ENCODE data around the gene MNAT1.
"Not testable (repeated sequence)": the region's sequence is repeated elsewhere in the genome, so short reads cannot be mapped to it uniquely, and the experiment has no call there.

The MNAT1 gene

DNA sequence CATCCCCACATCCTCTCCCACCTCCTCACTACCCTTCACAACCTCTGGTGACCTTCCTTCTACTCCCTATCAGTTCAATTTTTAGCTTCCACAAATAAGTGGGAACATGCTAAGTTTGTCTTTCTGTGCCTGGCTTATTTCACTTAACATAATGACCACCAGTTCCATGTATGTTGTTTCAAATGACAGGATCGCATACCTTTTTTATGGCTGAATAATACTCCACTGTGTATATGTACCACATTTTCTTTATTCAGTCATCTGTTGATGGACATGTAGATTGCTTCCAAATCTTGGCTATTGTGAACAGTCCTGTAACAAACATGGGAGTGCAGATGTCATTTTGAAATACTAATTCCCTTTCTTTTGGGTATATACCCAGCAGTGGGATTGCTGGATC lies 147.7 kb downstream of the MNAT1 start:
- no peak for DNase-seq (ENCODE audit: low spot score)

- DNase-seq (ENCODE audit: low spot score): no peak
These were observed 149.6 kb downstream of the MNAT1 start for GRCh38 chr14:60884134-60884533.

DNA sequence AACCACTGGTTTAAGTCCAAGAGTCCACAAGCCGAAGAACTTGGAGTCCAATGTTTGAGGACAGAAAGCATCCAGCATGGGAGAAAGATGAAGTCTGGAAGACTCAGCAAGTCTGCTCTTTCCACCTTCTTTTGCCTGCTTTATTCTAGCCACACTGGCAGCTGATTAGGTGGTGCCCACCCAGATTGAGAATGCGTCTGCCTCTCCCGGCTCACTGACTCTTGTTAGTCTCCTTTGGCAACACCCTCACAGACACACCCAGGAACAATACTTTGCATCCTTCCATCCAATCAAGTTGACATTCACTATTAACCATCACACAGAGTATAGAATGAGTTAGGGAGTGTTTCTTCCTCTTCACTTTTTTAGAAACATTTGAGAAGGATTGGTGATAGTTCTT lies 156.1 kb downstream of the MNAT1 start:
- DNase-seq (ENCODE audit: low spot score): not testable (repeated sequence)

- DNase-seq (ENCODE audit: low spot score): no peak
These were observed 159.3 kb downstream of the MNAT1 start for GRCh38 chr14:60893911-60894310.

DNA sequence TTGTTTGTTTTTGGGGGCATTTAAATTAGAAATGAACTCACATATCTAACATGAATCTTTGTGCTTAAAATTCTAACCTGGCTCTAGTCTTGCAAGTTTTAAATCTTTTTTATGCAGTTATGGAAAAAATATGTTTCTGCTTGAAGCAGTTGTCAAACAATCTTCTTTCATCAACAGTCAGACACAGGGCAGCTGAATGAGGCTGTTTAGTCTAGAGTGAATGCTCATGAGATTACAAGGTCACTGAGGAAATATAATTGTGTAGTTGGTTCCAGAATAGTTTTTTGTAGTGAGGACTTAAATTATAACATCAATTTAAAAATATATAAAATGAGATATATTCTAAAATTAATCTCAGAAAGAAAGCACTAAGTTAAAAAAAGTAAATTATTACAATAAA lies 169.8 kb downstream of the MNAT1 start:
- no peak for DNase-seq (ENCODE audit: low spot score)

DNA sequence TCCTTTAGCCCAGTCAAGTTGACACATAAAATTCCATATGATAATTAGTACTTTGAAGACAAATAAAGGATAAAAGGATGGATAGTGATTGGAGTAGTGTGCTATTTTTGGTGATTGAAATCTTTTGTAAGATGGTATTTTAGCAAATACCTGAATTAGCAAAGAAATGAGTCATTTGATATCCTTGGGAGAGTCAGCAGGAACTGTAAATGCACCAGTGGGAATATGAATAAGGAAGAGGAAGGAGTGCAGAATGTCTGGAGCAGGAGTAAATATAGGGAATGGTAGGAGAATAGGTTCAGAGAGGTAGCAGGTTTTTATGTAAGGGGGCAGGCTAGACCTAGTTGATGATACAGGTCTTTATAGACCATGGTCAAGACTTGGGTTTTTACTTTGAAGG lies 171.4 kb downstream of the MNAT1 start:
- DNase-seq (ENCODE audit: low spot score): no peak

DNA sequence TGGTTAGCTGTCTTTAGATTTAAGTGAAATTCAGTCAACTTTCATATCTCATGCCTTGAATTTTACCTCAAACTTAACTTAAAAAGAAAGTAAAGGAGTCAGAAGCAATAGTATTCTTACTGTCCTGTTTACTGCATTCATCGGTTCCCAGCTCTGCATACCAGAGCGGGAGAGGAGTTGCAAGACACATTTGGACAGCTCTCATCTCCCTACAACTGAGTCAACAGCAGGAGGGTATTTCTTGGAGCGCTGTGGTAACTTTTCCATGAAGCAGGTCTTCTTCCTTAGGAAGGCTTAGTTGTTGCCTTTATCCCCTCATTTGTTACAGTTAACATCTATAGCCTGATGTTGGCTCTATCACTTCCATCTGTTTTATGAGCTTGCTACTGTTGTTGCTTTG lies 181.2 kb downstream of the MNAT1 start:
- DNase-seq (ENCODE audit: low spot score): no peak

- no peak for DNase-seq (ENCODE audit: low spot score)
These were observed 187.5 kb downstream of the MNAT1 start for GRCh38 chr14:60922050-60922449.

GRCh38 chr14:60925286-60925685 lies 190.7 kb downstream of the MNAT1 start:
- no peak for DNase-seq (ENCODE audit: low spot score)

GRCh38 chr14:60926002-60926401 lies 191.4 kb downstream of the MNAT1 start:
- no peak for DNase-seq (ENCODE audit: low spot score)

DNA sequence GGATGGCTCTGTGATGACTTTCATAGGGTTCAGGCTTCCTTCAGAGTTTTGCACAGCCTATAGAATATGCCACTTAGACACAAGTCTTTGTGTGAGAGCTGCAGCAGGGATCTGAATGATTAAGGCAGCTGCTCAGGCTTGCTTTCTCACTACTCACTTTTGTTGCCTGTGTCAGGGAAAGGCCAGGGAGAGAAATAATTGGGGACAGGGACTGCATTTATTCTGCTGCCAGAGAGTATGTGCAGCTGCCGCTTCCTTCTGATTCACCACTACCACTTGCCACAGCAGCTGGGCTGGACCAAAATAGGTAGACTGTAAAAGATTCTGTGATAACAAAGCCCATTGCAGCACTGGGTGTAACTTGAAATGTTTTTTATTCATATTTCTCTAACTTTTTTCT lies 196.7 kb downstream of the MNAT1 start:
- DNase-seq (ENCODE audit: low spot score): no peak

DNA sequence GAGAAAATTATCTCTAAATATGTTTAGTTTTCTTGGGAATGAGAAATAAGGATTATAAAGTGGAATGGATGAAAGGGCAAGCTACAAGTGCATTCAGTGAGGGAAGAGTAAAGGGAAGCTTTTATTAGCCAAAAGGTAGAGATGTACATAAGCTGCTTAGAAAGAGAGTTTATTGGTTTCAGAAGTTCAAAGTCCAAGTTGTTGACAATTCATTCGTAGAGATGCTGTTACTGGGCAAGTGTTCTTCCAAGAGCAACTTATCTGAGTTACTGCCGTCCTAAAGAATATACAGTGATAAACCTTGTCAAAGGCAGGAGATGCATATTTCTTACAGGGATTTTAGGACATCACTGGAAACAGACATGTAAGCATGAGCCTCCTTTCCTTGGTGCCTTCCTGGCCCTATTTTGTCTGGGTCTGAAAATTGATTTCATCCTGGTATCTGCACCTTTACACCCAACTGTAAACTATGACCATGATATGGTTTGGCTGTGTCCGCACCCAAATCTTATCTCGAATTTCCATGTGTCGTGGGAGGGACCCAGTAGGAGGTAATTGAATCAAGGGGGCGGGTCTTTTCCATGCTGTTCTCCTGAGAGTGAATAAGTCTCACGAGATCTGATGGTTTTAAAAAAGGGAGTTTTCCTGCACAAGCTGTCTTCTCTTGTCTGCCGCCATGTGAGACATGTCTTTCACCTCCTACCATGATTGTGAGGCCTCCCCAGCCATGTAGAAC lies 199.5 kb downstream of the MNAT1 start:
- no peak for DNase-seq (ENCODE audit: low spot score)

- DNase-seq (ENCODE audit: low spot score): no peak
These were observed 200.8 kb downstream of the MNAT1 start for GRCh38 chr14:60935319-60935718.

- DNase-seq (ENCODE audit: low spot score): no peak
These were observed 209.1 kb downstream of the MNAT1 start for GRCh38 chr14:60943637-60944032.

GRCh38 chr14:60944204-60944603 lies 209.6 kb downstream of the MNAT1 start:
- DNase-seq (ENCODE audit: low spot score): no peak

DNA sequence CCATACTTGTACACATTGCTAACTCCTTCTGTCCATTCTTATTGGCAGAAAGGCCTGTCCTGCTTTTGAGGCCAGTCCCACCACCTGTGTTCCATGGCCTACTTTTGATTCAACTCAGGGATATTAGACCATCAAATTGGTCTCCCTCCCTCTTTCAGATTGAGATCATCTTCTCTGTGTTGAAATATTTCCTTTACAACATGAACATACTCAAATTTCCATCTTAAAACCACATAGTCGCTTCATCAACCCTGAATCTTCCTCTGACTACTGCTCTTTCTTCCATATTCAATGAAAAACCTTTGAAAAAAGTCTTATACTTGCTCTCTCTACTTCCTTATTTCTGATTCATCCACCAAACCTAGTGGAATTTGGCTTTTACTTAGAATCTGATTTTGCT lies 211.4 kb downstream of the MNAT1 start:
- DNase-seq (ENCODE audit: low spot score): no peak

GRCh38 chr14:60946773-60947172 lies 212.2 kb downstream of the MNAT1 start:
- no peak for DNase-seq (ENCODE audit: low spot score)

DNA sequence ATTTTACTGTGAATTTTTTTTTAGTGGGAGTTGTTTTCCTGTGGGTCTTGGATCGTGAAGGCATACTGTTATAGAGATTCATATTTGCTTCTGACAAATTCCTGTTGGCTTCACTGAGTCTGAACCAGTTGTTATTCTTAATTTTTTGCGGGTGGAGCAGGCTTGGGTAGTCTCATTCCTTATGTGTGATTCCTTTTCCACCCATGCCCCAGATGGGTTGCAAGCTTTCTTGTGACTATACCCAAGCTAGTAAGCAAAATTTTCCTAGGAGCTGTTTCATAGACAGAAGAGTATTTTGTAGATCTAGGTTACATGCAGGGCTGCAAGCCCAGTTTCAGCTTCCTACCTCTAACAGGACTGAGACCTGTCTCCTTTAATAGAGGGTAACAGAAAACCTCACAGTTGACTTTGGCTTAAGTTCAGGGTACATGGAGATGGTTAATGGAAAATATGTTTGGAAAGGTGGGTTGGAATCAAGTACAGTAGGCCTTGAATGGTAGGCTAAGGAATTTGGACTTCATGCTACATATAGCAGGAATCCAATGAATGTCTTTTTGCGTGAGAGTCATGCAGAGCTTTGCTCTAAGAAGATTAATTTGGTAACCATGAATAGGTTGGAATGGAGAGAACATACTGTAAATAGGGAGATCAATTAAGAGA lies 217.3 kb downstream of the MNAT1 start:
- no peak for DNase-seq (ENCODE audit: low spot score)

GRCh38 chr14:60956202-60956601 lies 221.6 kb downstream of the MNAT1 start:
- DNase-seq (ENCODE audit: low spot score): no peak

- no peak for DNase-seq (ENCODE audit: low spot score)
These were observed 222.1 kb downstream of the MNAT1 start for GRCh38 chr14:60956632-60957031.

DNA sequence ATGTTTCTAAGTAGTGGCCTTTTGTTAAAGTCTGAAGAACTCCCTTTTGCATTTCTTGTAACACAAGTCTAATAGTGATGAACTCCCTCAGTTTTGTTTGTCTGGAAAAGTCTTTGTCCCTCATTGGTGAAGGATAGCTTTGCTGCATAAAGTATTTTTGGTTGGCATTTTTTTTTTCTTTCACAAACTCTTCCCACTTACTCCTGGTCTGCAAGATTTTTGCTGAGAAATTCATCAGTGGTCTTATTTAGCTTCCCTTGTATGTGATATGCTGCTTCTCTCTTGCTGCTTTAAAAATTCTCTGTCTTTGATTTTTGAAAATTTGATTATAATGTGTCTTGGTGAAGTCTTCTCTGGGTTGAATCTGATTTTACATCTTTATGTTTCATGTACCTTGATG lies 223.6 kb downstream of the MNAT1 start:
- DNase-seq (ENCODE audit: low spot score): no peak

DNA sequence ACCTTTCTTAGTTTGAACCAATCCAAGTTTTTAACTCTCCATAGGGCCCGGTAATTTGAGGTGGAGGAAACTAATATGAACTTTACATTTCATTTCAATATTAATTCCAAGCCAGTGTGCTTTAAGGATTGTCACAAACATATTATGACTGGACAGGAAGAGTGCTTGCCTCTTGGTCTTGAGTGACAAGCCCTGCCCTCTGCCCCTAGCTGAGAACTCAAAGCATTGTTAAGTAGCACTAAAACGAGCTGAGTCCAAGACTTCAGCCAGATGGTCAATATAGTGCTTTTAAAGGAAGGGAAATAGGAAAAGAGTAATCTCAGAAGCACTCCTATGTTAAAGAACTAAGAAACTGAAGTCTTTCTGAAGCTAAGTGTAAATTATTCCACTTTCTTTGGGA lies 229.2 kb downstream of the MNAT1 start:
- no peak for DNase-seq (ENCODE audit: low spot score)

DNA sequence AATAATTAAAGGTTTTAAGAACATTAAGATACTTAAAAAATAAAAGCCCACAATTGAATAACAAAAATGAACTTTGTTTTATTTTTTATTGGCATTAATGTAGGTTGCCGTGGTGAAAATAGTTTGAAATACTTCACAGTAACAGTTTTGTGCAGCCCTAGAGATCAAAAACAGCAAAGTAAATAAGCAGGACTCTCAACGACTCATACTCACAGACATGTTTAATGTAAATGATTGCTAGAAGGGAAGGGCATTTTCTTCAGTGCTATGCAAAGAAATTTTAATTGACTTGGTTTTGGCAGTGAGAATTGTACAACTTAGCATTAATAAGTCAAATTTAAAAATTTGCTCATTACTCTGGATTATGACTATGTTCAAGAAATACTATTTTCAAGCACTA lies 230.3 kb downstream of the MNAT1 start:
- DNase-seq (ENCODE audit: low spot score): no peak

DNA sequence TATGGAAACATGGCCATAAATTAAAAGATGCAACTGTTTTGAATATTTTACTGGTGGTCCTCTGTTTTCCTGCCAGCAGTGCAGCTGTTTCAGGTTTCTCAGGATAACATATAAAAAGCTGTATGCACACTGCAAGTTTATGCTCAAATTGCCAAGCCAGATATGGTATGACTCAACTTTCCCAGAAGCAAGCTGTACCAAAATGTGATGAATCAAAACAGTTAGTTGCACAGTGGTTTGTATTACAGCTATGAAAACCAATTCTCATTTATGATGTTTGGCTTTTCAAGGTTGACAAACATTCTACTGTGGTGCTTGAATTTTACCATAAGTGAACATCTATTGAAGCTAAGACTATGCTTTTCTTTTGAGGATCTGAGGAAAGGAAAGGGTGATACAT lies 230.8 kb downstream of the MNAT1 start:
- no peak for DNase-seq (ENCODE audit: low spot score)

Data from CD4-positive, alpha-beta T cell treated with Interleukin-6 at 100 ng/mL for 8 hours (primary cell).